Hematopoietic multipotent progenitor cell treated with erythropoietin and hydrocortisone succinate and interleukin-3 and kit ligand, for 6 days (in vitro differentiated cells): Measurements from ENCODE around the gene VAV2.

ENCODE experiments used
- DNase-seq: peaks from one replicate; pipeline ENCODE4 v3.0.0-alpha.2; 2015

Gene VAV2

GRCh38 chr9:133870598-133871595, 121.2 kb downstream of the VAV2 start:
- no peak for DNase-seq

GRCh38 chr9:133869674-133870405, 122.3 kb downstream of the VAV2 start:
- DNase-seq: peak; percentile 98

GRCh38 chr9:133868203-133868602, 123.9 kb downstream of the VAV2 start:
- DNase-seq: no peak

- DNase-seq: no peak
Observed at GRCh38 chr9:133866946-133867345, 125.2 kb downstream of the VAV2 start.

- DNase-seq: no peak
Observed at GRCh38 chr9:133864011-133864410, 128.1 kb downstream of the VAV2 start.

GRCh38 chr9:133863257-133863592, 128.9 kb downstream of the VAV2 start:
- DNase-seq: no peak

- peak; percentile 33 for DNase-seq
Observed at GRCh38 chr9:133862585-133863256, 129.4 kb downstream of the VAV2 start.

- DNase-seq: no peak
Observed at GRCh38 chr9:133861692-133862091, 130.4 kb downstream of the VAV2 start.

- DNase-seq: peak; percentile 87
Observed at GRCh38 chr9:133861086-133861485, 131.0 kb downstream of the VAV2 start.

- DNase-seq: no peak
Observed at GRCh38 chr9:133858771-133859170, 133.4 kb downstream of the VAV2 start.

- no peak for DNase-seq
Observed at GRCh38 chr9:133857639-133858038, 134.5 kb downstream of the VAV2 start.

- DNase-seq: no peak
Observed at GRCh38 chr9:133856798-133857197, 135.3 kb downstream of the VAV2 start.

GRCh38 chr9:133855802-133856521, 136.2 kb downstream of the VAV2 start:
- peak; percentile 51 for DNase-seq

GRCh38 chr9:133855371-133855770, 136.8 kb downstream of the VAV2 start:
- no peak for DNase-seq

GRCh38 chr9:133854765-133855164, 137.4 kb downstream of the VAV2 start:
- no peak for DNase-seq

- DNase-seq: no peak
Observed at GRCh38 chr9:133854048-133854447, 138.1 kb downstream of the VAV2 start.

- DNase-seq: no peak
Observed at GRCh38 chr9:133853331-133853730, 138.8 kb downstream of the VAV2 start.

- DNase-seq: no peak
Observed at GRCh38 chr9:133852431-133852830, 139.7 kb downstream of the VAV2 start.

- DNase-seq: no peak
Observed at GRCh38 chr9:133851693-133852092, 140.4 kb downstream of the VAV2 start.

- DNase-seq: no peak
Observed at GRCh38 chr9:133850937-133851336, 141.2 kb downstream of the VAV2 start.

- DNase-seq: no peak
Observed at GRCh38 chr9:133850161-133850560, 142.0 kb downstream of the VAV2 start.

GRCh38 chr9:133849110-133849670, 142.9 kb downstream of the VAV2 start:
- DNase-seq: no peak
